Parathyroid adenoma (tissue), 2 donors: Measurements from ENCODE around the gene BRINP2.
"Not testable (repeated sequence)": the region's sequence is repeated elsewhere in the genome, so short reads cannot be mapped to it uniquely, and the experiment has no call there.

Experiments
- H2AFZ ChIP-seq: fragments of 300-600 bp; sonication (generic); one replicate; pipeline ENCODE4 v1.7.0; 2017; ENCODE audit warnings: antibody characterized with exemption, mild to moderate bottlenecking
- H3K27ac ChIP-seq: fragments of 300-600 bp; sonication (generic); one replicate; pipeline ENCODE4 v1.7.0; 2017
- H3K27me3 ChIP-seq: fragments of 300-600 bp; sonication (generic); one replicate; pipeline ENCODE4 v1.7.0; 2017; ENCODE audit warnings: low read length; ENCODE audit not compliant: control insufficient read depth, insufficient read depth
- H3K36me3 ChIP-seq: fragments of 300-600 bp; sonication (generic); one replicate; pipeline ENCODE4 v1.7.0; 2017; ENCODE audit warnings: low read length; ENCODE audit not compliant: control insufficient read depth, insufficient read depth
- H3K4me1 ChIP-seq: fragments of 300-600 bp; sonication (generic); one replicate; pipeline ENCODE4 v1.7.0; 2017; ENCODE audit warnings: control low read depth
- H3K4me2 ChIP-seq: fragments of 300-600 bp; sonication (generic); one replicate; pipeline ENCODE4 v1.7.0; 2017; ENCODE audit warnings: low read length
- H3K4me3 ChIP-seq: fragments of 300-600 bp; sonication (generic); one replicate; pipeline ENCODE4 v1.7.0; 2017; ENCODE audit warnings: low read depth, low read length
- H3K79me2 ChIP-seq: fragments of 300-600 bp; sonication (generic); one replicate; pipeline ENCODE4 v1.7.0; 2017; ENCODE audit warnings: control low read depth
- H3K9ac ChIP-seq: fragments of 300-600 bp; sonication (generic); one replicate; pipeline ENCODE4 v1.7.0; 2017; ENCODE audit warnings: mild to moderate bottlenecking
- H3K9me3 ChIP-seq: fragments of 300-600 bp; sonication (generic); one replicate; pipeline ENCODE4 v1.7.0; 2017; ENCODE audit warnings: low read length; ENCODE audit not compliant: control insufficient read depth
- TF ChIP-seq, protein P1 (sequence below): fragments of 300-600 bp; sonication (generic); IDR thresholded peaks from one replicate; pipeline ENCODE4 v1.7.0; 2017; ENCODE audit warnings: antibody characterized with exemption, mild to moderate bottlenecking
- donor health status: primary hyperparathyroidism.

The BRINP2 gene

DNA sequence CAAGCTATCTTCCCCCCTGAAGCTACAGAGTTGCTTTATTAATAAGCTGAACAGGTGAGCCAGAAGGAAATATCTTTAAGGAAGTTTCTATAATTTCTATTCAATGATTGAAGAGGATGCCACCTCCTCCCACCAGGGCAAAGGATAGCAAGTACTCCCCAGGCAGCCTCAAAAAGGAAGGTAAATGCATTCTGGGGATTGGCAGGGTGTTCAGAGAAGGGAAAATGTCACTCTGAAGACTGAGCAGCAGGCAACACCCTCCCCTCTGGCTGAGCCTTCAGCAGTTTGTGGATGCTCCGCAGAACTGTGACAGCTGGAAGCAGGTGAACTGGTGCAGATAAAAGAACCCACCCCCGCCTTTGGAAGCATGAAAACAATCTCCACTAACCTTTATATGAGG, 140.8 kb downstream of the BRINP2 start:
- Histone ChIP-seq H3K79me2 (no peaks in the 10 kb centered on the region), H3K4me2 (no peak overlapping the region), H3K4me1 (no peaks in the 10 kb centered on the region), H3K4me3 (no peak overlapping the region), H3K27me3 (no peaks in the 10 kb centered on the region), H3K9me3 (no peaks in the 10 kb centered on the region), H3K27ac (no peak overlapping the region), H3K36me3 (no peaks in the 10 kb centered on the region), H3K9ac (no peak overlapping the region), H2AFZ (no peak overlapping the region)
- TF ChIP-seq, protein P1, sequence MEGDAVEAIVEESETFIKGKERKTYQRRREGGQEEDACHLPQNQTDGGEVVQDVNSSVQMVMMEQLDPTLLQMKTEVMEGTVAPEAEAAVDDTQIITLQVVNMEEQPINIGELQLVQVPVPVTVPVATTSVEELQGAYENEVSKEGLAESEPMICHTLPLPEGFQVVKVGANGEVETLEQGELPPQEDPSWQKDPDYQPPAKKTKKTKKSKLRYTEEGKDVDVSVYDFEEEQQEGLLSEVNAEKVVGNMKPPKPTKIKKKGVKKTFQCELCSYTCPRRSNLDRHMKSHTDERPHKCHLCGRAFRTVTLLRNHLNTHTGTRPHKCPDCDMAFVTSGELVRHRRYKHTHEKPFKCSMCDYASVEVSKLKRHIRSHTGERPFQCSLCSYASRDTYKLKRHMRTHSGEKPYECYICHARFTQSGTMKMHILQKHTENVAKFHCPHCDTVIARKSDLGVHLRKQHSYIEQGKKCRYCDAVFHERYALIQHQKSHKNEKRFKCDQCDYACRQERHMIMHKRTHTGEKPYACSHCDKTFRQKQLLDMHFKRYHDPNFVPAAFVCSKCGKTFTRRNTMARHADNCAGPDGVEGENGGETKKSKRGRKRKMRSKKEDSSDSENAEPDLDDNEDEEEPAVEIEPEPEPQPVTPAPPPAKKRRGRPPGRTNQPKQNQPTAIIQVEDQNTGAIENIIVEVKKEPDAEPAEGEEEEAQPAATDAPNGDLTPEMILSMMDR = no peak

DNA sequence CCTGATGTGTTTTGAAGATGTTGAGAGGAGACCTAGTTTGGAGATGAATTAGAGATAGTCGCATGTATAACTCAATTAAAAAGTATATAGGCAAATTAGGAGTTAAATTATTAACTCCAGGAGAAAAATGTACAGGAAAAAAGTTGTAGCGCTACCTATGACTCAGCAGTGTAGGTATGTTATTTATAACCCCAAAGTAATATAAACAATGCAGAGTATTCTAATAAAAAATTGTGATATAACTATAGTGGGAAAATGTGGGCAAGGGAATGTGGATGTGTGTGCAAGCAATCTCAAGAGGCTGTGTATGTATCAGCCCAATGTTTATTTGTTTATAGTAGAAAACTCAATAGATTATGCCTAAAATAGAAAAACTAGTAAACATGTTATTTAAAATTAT, 144.5 kb downstream of the BRINP2 start:
- no peaks in the 10 kb centered on the region for H3K9me3 ChIP-seq
- H3K4me3 ChIP-seq = no peak overlapping the region
- no peaks in the 10 kb centered on the region for H3K36me3 ChIP-seq
- H3K27ac ChIP-seq = no peak overlapping the region
- no peaks in the 10 kb centered on the region for H3K79me2 ChIP-seq
- TF ChIP-seq, protein P1 = no peak
- no peak overlapping the region for H2AFZ ChIP-seq
- no peak overlapping the region for H3K4me2 ChIP-seq
- H3K9ac ChIP-seq = no peak overlapping the region
- no peaks in the 10 kb centered on the region for H3K27me3 ChIP-seq
- H3K4me1 ChIP-seq = no peaks in the 10 kb centered on the region

DNA sequence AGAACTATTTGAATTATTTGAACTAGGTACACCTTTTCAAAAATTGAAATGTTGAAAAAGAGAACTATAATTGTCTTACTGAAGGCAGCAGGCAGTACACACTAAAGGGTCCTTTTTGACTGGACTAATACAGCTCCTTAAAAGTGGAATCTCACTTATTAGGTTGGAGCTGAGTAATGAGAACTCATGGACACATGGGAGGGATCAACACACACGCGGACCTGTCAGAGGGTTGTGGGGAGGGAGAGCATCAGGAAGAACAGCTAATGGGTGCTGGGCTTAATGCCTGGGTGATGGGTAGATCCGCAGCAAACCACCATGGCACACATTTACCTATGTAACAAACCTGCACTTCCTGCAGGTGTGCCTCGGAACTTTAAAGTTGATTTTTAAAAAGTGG, 145.0 kb downstream of the BRINP2 start:
- Histone ChIP-seq H3K27ac (no peak overlapping the region), H3K4me3 (no peak overlapping the region), H3K4me2 (no peak overlapping the region), H3K79me2 (no peaks in the 10 kb centered on the region), H3K36me3 (no peaks in the 10 kb centered on the region), H3K9ac (no peak overlapping the region), H3K4me1 (no peaks in the 10 kb centered on the region), H3K27me3 (no peaks in the 10 kb centered on the region), H3K9me3 (no peaks in the 10 kb centered on the region), H2AFZ (no peak overlapping the region)
- TF ChIP-seq, protein P1 = no peak

DNA sequence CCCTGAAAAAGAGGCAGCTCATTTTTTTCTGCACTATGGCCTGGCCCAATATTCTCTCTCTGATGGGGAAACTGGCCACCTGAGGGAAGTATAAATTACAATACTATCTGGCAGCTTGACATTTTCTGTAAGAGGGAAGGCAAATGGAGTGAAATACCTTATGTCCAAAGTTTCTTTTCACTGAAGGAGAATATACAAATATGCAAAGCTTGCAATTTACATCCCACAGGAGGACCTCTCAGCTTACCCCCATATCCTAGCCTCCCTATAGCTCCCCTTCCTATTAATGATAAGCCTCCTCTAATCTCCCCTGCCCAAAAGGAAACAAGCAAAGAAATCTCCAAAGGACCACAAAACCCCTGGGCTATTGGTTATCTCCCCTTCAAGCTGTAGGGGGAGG, 150.7 kb downstream of the BRINP2 start:
- not testable (repeated sequence) for H3K36me3 ChIP-seq, H3K4me3 ChIP-seq, H2AFZ ChIP-seq, H3K79me2 ChIP-seq, H3K27me3 ChIP-seq, H3K4me2 ChIP-seq, H3K4me1 ChIP-seq, H3K9me3 ChIP-seq, H3K9ac ChIP-seq, H3K27ac ChIP-seq

DNA sequence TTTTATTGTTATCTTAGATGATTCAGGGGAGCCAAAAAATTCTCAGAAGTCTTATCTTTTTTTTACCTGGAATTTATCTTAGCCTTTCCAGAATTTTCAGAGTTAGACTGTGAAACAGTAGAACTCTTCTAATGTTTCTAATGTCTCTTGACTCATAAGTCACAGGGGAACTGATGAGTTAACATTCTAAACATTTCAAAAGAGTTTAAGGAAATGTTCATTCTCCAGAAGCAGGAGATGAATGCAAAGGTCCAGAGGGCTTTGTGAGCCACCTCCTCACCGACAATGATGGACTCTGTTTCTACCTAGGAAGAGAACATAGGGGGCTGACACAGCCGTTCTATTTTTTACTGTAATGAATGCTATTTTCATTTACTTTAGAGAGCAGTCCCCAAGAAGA, 157.5 kb downstream of the BRINP2 start:
- Histone ChIP-seq H2AFZ (no peak overlapping the region), H3K4me3 (no peak overlapping the region), H3K27me3 (no peaks in the 10 kb centered on the region), H3K4me1 (no peaks in the 10 kb centered on the region), H3K9ac (no peak overlapping the region), H3K27ac (no peak overlapping the region), H3K4me2 (no peak overlapping the region), H3K9me3 (no peaks in the 10 kb centered on the region), H3K79me2 (no peaks in the 10 kb centered on the region), H3K36me3 (no peaks in the 10 kb centered on the region)
- TF ChIP-seq, protein P1 = no peak
